Muscle layer of duodenum (tissue), 2 donors: Measurements from ENCODE around the gene TSPAN13.

ENCODE experiments used
- H3K27ac ChIP-seq: one replicate; pipeline ENCODE4 v1.7.0; 2013; ENCODE audit warnings: mild to moderate bottlenecking, low read length
- H3K27me3 ChIP-seq: one replicate; pipeline ENCODE4 v1.7.0; 2013; ENCODE audit warnings: low read depth, mild to moderate bottlenecking, control low read depth, low read length
- H3K36me3 ChIP-seq, 2 donors: one replicate each; pipeline ENCODE4 v1.7.0; 2013; ENCODE audit warnings: low read length in 2 of 2, control low read depth in 1 of 2, mild to moderate bottlenecking in 1 of 2; ENCODE audit not compliant: insufficient read depth in 2 of 2, control insufficient read depth in 1 of 2
- H3K4me1 ChIP-seq, 2 donors: one replicate each; pipeline ENCODE4 v1.7.0; 2013; ENCODE audit warnings: low read length in 2 of 2, mild to moderate bottlenecking in 2 of 2, control low read depth in 1 of 2, moderate library complexity in 1 of 2; ENCODE audit not compliant: insufficient read depth in 2 of 2, control insufficient read depth in 1 of 2
- H3K4me3 ChIP-seq, 2 donors: one replicate each; pipeline ENCODE4 v1.7.0; 2013; ENCODE audit warnings: low read length in 2 of 2, low read depth in 1 of 2, mild to moderate bottlenecking in 1 of 2
- H3K9me3 ChIP-seq, 2 donors: one replicate each; pipeline ENCODE4 v1.7.0; 2013; ENCODE audit warnings: low read length in 2 of 2, control low read depth in 1 of 2, mild to moderate bottlenecking in 1 of 2; ENCODE audit not compliant: control insufficient read depth in 1 of 2
- donor health status: healthy.

Gene TSPAN13

GRCh38 chr7:16815001-16815400 is 61.4 kb downstream of the TSPAN13 start:
- Histone ChIP-seq H3K4me3 (no peak overlapping the region), H3K27ac (no peak overlapping the region), H3K36me3 (no peaks in the 10 kb centered on the region), H3K27me3 (no peaks in the 10 kb centered on the region), H3K9me3 (no peaks in the 10 kb centered on the region), H3K4me1 (no peaks in the 10 kb centered on the region)

DNA sequence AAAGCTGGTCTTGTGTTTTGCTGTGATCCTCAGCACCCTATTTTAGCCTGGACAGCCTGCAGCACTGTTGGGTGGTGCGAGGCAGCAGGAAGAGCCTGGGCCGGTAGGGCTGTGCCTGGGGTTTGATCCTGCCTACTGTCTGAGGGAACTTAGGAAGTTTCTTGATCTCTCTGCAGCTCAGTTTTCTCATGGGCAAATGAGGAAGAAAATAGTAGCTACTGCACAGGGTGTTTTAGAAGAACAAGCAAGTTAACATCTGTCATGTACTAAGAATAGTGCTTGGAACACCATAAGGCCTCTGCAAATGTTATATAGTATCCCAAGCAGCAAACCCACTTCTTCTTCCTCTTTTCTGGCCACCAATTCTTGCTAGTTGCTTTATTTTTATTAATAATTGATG is 63.3 kb downstream of the TSPAN13 start:
- Histone ChIP-seq H3K4me3 (no peak overlapping the region), H3K9me3 (no peaks in the 10 kb centered on the region), H3K27me3 (no peaks in the 10 kb centered on the region), H3K36me3 (no peaks in the 10 kb centered on the region), H3K27ac (no peak overlapping the region), H3K4me1 (no peaks in the 10 kb centered on the region)

GRCh38 chr7:16817536-16817935 is 64.0 kb downstream of the TSPAN13 start:
- no peaks in the 10 kb centered on the region for H3K9me3 ChIP-seq
- H3K36me3 ChIP-seq: no peaks in the 10 kb centered on the region
- no peaks in the 10 kb centered on the region for H3K4me1 ChIP-seq
- no peak overlapping the region for H3K4me3 ChIP-seq
- no peak overlapping the region for H3K27ac ChIP-seq
- H3K27me3 ChIP-seq: no peaks in the 10 kb centered on the region

DNA sequence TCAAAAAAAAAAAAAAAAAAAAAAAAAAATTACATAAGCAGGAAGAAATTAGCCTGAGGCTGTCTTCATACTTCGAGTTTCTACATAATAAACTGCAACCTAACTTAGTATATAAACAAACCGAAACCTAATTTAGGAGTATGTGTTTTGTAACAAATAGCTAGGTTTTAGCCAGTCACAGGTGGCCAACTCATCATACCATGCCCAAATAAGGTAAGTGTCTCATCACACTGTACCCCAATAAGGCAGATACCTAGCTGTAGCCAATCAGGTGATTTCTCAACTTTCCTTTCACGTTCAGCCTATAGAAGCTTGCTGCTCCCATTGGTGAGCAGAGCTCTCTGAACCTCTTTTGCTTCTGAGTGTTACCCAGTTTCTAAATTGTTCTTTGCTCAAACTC is 65.2 kb downstream of the TSPAN13 start:
- Histone ChIP-seq H3K9me3 (no peaks in the 10 kb centered on the region), H3K4me3 (no peak overlapping the region), H3K4me1 (no peaks in the 10 kb centered on the region), H3K27ac (no peak overlapping the region), H3K27me3 (no peaks in the 10 kb centered on the region), H3K36me3 (no peaks in the 10 kb centered on the region)

- no peaks in the 10 kb centered on the region for H3K27me3 ChIP-seq
- H3K27ac ChIP-seq: no peak overlapping the region
- H3K36me3 ChIP-seq: no peaks in the 10 kb centered on the region
- H3K4me1 ChIP-seq: no peaks in the 10 kb centered on the region
- no peaks in the 10 kb centered on the region for H3K9me3 ChIP-seq
- no peak overlapping the region for H3K4me3 ChIP-seq
Observed at GRCh38 chr7:16822029-16822428, 68.5 kb downstream of the TSPAN13 start.

GRCh38 chr7:16826060-16826459 is 72.5 kb downstream of the TSPAN13 start:
- H3K4me3 ChIP-seq: no peak overlapping the region
- no peaks in the 10 kb centered on the region for H3K9me3 ChIP-seq
- no peaks in the 10 kb centered on the region for H3K4me1 ChIP-seq
- H3K36me3 ChIP-seq: no peaks in the 10 kb centered on the region
- no peaks in the 10 kb centered on the region for H3K27me3 ChIP-seq
- H3K27ac ChIP-seq: no peak overlapping the region

DNA sequence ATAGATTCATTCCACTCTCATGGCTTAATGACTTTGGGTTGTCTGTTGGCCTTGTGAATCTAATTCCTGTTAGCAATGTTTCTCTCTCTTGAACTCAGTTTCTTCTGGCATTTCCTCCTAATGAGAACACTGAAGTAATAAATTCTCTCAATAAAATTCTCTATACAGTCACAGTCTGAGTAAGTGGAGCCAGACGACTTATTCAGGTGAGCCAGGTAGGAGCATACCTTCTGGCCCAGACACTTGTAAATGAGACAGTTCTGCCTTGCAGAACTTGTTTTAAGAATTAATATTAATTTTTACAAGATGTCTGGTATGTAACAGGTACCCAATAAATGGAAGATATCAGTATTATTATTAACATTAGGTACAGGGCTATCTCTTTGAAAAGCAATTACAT is 79.8 kb downstream of the TSPAN13 start:
- no peaks in the 10 kb centered on the region for H3K9me3 ChIP-seq
- no peaks in the 10 kb centered on the region for H3K36me3 ChIP-seq
- no peaks in the 10 kb centered on the region for H3K27me3 ChIP-seq
- no peak overlapping the region for H3K27ac ChIP-seq
- H3K4me3 ChIP-seq: no peak overlapping the region
- no peaks in the 10 kb centered on the region for H3K4me1 ChIP-seq
